ENCODE data around the gene KRTAP4-4. TPM values are rescaled to one million over a fixed set of nuclear protein-coding genes. Genes with fewer than 3 reads are reported as not detected.
"Not testable (repeated sequence)": the region's sequence is repeated elsewhere in the genome, so short reads cannot be mapped to it uniquely, and the experiment has no call there.

The KRTAP4-4 gene
- not detected in 2 replicates for total RNA-seq

DNA sequence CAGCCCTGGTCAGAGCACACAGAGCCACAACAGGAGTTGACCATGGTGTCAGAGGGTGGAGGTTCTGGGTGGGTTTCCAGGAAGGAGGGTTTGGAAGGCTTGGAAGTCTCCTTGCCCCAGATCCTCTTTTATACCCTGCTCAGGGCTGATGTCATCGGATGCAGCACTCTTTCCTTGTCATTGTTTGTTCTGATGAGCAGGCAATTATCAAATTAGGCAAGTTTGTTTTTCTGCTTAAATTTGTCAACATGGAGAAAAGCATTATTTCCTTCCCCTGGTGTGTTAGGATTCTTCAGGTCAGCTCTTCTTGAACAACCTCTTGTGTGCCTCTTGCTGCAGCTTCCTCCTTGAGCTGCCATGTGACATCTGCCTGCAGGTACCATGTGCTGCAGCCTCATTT lies at the start of gene KRTAP4-4:
KRTAP4-4 (minus strand) TSS at position 101 of the 400 bp plus-strand sequence; CDS start at position 44, 57 bp downstream.
- intact Hi-C loops (cut with micrococcal nuclease): no loop called here

DNA sequence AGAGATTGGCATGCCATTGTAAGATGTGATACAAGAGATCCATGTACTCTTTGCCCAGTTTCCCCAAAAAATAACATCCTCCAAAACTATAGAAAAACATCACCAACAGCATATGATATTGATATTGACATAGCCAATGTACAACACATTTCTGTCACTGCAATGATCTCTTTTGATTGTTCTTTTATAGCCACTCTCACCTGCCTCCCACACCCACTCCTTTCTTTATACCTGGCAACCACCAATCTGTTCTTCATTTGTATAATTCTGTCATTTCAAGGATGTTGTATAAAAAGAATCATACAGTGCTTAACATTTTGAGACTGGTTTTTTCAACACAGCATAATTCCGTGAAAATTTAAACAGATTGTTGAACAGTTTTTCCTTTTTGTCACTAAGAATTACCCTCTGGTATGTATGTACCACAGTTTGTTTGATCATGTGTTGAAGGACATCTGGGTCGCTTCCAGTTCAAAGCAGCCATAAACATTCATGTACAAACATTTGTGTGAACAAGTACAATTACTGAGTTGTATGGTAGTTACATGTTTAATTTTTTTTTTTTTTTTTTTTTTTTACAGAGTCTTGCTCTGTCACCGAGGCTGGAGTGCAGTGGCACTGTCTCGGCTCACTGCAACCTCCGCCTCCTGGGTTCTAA lies 39.0 kb upstream of the KRTAP4-4 start:
- intact Hi-C loops (cut with micrococcal nuclease): no loop called here

DNA sequence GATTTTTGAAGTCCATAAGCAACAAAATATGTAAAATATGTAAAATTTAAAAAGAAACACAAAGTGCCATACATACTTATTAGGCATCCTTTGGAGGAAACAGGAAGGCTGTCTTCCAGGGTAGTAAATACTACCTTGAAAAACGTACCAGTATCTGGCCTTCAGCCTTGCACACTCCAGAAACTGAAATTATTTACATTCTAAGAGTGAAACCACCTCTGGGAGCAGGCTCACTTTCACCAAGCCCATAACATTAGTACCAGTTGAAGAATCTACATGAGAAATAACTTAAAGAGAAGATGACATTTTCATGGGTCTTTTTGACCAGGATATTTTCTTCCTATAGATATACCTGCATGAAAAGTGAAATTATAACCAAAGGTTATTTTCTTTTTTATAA lies 35.5 kb upstream of the KRTAP4-4 start:
- intact Hi-C loops (cut with micrococcal nuclease): no loop called here

DNA sequence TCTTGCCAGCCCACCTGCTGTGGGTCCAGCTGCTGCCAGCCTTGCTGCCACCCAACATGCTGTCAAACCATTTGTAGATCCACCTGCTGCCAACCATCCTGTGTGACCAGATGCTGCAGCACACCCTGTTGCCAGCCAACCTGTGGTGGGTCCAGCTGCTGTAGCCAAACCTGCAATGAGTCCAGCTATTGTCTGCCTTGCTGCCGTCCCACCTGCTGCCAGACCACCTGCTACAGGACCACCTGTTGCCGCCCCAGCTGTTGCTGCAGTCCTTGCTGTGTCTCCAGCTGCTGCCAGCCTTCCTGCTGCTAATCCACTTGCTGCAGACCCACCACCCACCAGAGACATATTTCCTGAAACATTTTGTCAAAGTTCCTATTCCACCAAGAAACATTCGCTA lies 29.8 kb upstream of the KRTAP4-4 start:
- intact Hi-C loops (cut with micrococcal nuclease): no loop called here

DNA sequence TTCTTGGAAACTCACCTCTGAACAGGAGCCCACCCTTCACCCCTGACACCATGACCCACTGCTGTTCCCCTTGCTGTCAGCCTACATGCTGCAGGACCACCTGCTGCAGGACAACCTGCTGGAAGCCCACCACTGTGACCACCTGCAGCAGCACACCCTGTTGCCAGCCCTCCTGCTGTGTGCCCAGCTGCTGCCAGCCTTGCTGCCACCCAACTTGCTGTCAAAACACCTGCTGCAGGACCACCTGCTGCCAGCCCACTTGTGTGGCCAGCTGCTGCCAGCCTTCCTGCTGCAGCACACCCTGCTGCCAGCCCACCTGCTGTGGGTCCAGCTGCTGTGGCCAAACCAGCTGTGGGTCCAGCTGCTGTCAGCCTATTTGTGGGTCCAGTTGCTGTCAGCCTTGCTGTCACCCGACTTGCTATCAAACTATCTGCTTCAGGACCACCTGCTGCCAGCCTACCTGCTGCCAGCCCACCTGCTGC lies 29.3 kb upstream of the KRTAP4-4 start, which contains the start of gene KRTAP9-1:
KRTAP9-1 (plus strand) TSS at position 51 of the 482 bp plus-strand sequence; CDS start at position 51, 0 bp downstream.
- intact Hi-C loops (cut with micrococcal nuclease): not testable (repeated sequence)

DNA sequence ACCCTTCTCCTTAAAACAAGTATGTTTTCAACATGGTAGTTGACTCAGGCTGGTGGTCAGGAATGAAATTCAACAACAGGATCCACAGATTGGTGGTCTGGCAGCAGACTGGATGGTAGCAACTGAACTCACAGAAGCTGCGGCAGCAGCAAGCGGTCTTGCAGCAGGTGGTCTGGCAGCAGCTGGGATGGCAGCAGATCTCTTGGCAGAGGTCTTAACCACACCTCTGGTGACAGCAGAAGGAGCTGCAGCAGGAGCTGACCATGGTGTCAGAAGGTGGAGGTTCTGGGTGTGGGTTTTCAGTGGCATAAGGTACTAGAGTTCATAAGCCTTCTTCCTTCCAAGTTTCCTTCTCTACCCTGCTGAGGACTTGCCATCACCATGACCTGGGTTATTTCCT lies 26.3 kb upstream of the KRTAP4-4 start:
- intact Hi-C loops (cut with micrococcal nuclease): no loop called here

DNA sequence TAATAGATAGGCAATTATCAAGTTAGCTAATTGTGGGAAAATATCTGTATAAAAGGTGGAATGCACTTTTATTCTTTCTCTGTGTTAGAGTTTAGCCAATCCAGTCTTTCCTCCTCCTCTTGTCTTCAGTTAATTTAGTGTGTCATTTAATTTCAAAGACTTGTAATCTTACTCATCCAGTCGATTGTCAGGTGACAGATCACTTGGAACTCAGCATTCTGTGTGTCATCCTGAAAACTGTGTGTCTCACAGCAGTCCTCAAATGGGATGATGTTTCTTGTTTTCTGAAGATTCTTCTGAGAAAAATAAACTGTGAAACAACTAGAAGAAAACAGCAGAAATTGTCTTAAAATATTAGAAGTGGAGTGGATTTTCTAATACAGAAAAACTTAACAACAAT lies 24.5 kb upstream of the KRTAP4-4 start:
- intact Hi-C loops (cut with micrococcal nuclease): no loop called here

DNA sequence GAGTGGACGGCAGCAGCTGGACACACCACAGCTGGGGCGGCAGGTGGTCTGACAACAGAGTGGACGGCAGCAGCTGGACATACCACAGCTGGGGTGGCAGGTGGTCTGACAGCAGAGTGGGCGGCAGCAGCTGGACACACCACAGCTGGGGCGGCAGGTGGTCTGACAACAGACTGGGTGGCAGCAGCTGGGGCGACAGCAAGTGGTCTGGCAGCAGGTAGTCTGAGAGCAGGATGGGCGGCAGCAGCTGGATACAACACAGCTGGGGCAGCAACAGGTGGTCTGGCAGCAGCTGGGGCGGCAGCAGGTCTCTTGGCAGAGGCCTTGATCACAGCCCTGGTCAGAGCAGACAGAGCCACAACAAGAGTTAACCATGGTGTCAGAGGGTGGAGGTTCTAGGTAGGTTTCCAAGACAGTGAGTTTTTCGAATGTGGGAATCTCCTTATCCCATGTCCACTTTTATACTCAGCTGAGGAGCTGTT lies 24.0 kb upstream of the KRTAP4-4 start, which contains the start of gene KRTAP4-1:
KRTAP4-1 (minus strand) TSS at position 432 of the 482 bp plus-strand sequence; CDS start at position 375, 57 bp downstream.
- intact Hi-C loops (cut with micrococcal nuclease): no loop called here

DNA sequence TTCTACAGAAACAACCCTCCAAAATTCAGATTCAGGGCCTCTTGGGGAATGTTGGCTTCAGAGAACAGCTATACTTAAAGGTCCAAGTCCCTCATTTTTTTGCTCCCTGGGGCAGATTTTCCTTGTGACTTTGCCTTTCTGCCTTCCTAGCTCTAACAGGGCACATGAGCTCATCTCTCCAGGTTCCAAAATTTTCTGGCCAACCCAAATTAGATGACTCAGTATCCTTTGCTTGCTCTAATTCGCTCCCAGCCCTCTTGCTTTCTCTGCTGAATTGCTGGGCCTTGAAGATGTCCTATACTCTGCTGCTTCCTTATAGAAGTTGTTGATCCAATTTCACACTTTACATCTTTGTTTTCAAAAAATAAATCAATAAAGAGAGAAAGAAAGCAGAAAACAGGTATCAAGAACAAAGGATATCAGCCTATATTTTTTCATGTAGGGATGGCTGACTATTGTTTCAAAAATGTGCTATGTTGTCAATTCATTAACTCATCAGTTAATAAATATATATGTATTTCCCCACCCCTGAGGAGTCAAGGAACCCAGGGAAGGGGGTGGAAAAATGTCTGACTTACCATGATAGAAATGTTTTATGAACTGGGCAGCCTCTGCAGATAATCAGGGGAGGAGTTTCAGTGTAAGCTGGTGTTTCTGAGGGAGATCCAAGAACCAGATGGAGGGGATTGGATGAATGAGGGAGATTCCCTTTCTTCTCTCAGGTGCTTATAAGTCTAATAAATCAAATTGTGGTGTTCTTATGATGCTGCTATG lies 18.5 kb upstream of the KRTAP4-4 start:
- intact Hi-C loops (cut with micrococcal nuclease): no loop called here

DNA sequence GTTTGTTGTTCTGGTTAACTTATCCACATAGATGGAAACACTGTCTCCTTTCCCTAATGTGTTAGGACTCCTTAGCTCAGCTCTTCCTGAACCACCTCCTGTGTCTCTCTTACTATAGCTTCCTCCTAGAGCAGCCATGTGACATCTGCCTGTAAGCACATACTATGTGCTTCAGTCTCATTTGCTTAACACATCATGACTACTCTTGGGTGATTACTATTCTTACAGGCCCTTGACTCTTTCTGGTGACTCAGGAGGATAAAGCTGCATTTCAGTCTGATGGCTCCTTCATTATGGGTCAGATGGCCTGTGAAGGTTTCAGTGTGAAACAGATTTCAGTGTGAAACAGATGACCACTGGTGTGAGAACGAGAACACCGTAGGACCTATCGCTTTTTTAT lies 17.8 kb upstream of the KRTAP4-4 start:
- intact Hi-C loops (cut with micrococcal nuclease): no loop called here

DNA sequence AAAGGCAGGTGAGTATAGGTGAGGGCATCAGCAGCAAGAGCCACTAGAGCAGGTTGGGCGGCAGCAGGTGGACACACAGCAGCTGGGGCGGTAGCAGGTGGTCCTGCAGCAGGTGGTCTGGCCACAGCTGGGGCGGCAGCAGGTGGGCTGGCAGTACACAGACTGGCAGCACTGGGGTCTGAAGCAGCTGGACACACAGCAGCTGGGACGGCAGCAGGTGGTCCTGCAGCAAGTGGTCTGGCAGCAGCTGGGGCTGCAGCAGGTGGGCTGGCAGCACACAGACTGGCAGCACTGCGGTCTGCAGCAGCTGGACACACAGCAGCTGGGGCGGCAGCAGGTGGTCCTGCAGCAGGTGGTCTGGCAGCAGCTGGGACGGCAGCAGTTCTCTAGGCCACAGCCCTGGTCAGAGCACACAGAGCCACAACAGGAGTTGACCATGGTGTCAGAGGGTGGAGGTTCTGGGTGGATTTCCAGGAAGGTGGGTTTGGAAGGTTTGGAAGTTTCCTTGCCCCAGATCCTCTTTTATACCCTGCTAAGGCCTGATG lies 17.3 kb upstream of the KRTAP4-4 start, which contains the start of gene KRTAP4-2:
KRTAP4-2 (minus strand) TSS at position 495 of the 545 bp plus-strand sequence; CDS start at position 438, 57 bp downstream.
- intact Hi-C loops (cut with micrococcal nuclease): no loop called here

DNA sequence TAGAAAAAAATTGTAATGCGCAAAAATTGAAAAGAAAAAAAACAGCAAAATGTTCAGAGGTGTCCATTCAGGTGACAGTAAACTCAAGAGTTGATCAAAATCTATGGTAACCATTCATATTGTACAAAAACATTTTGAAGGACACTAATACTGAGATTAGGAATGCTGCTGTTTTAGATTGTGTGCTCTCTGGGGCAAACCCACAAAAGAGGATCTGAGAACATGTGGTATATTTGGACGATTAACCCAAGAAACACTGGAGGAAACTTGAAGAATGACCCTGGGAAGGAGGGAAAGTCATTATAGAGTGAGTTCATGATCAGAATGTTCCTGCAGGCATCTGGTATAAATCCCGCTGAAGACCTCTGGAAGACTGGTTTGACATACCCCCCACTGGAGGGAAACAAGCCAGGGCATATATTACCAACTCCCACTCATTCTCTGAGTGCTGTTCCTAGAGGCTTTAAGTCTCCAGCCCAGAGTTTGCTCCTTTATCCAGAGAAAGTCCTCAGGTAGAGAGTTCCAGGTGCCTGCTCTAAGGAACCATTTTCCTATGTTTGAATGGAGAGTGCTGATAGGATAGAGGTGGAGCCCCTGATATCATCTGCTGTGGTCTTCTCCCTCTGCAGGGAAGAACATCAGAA lies 16.3 kb upstream of the KRTAP4-4 start:
- intact Hi-C loops (cut with micrococcal nuclease): no loop called here

DNA sequence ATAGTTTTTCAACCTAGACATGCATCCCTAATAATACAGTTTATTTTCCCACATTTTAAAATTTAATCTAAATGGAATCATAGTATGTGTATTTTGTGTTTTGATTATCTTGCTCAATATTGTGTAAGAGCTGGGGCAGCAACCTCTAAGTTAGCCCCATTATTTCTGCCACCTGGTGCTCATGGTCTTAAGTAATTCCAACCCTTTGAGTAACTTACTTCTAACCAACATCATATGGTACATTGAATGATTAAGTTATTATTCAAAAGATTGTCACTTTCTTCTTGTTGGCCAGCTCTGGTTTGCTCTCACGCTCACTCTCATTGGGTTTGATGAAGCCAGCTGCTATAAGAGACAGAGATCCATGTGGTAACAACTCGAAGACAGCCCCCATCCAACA lies 11.3 kb upstream of the KRTAP4-4 start:
- intact Hi-C loops (cut with micrococcal nuclease): no loop called here

DNA sequence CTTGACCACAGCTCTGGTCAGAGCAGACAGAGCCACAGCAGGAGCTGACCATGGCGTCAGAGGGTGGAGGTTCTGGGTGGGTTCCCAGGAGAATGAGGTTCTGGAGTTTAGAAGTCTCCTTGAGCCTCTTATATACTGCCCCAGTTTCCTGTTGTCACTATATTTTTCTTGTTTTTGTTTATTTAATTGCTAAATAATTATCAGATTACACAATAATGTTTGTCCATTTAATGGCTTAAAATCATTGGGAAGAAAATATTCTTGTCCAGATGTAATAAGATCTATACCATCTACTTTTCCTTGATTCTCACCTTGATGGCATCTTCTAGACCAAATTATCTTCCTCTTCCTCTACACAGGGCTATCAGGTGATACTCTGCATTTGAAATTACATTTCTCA lies 7.6 kb upstream of the KRTAP4-4 start, which contains the start of gene KRTAP4-3:
KRTAP4-3 (minus strand) TSS at position 101 of the 400 bp plus-strand sequence; CDS start at position 52, 49 bp downstream.
- intact Hi-C loops (cut with micrococcal nuclease): no loop called here

DNA sequence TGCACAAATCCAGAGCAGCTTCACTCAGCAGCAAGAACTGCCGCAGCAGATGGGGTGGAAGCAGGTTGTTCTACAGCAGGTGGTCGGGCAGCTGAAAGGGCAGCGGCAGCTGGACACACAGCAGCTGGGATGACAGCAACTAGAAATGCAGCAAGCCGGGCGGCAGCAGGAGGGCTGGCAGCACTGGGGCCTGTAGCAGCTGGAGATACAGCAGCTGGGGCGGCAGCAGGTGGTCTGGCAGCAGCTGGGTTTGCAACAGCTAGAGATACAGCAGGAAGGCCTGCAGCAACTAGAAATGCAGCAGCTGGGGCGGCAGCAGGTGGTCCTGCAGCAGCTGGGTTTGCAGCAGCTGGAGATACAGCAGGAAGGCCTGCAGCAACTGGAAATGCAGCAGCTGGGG lies 7.0 kb upstream of the KRTAP4-4 start:
- intact Hi-C loops (cut with micrococcal nuclease): no loop called here

DNA sequence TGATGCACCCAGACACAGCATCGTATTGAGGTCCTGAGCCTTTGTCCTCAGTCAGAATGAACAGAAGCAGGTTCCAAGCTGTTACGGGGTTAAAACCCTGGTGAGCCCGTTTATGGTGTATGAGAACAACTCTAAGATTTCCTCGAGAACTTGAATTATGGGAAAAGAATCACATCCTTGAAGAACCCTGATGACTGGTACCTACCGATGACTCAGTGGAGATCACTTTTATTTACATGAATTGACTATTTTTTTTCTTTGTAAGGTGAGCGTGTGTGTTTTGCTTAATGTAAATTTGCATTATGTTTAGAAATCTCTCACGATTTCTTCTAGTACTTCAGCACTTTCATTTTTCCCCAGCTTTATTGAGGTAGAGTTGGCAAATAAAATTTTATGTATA lies 3.3 kb upstream of the KRTAP4-4 start:
- intact Hi-C loops (cut with micrococcal nuclease): no loop called here

DNA sequence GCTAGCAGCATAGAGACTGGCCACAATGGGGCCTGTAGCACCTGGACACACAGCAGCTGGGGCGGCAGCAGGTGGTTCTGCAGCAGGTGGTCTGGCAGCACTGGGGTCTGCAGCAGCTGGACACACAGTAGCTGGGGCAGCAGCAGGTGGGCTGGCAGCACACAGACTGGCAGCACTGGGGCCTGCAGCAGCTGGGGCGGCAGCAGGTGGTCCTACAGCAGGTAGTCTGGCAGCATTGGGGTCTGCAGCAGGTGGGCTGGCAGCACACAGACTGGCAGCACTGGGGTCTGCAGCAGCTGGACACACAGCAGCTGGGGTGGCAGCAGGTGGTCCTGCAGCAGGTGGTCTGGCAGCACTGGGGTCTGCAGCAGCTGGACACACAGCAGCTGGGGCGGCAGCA lies 358 bp downstream of the KRTAP4-4 start:
- intact Hi-C loops (cut with micrococcal nuclease): not testable (repeated sequence)

DNA sequence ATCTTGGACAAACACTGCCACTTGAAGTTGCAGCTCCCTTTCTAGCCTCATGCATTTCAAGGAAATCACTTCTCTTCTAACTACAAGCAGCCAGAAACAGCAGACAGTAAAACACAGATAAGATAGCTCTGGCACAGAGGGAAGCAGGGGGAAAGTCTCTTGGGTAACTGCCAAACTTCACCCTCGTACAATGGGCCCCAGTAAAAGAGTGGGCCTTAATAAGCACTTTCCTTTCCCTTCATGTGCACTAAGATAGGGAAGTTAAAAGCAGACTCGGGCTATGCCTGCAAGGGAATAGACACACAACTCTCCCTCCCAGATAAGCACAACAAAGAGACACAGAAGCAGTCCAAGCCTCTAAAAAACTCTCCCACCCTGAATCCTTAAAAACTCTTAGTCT lies 6.7 kb downstream of the KRTAP4-4 start:
- intact Hi-C loops (cut with micrococcal nuclease): no loop called here

DNA sequence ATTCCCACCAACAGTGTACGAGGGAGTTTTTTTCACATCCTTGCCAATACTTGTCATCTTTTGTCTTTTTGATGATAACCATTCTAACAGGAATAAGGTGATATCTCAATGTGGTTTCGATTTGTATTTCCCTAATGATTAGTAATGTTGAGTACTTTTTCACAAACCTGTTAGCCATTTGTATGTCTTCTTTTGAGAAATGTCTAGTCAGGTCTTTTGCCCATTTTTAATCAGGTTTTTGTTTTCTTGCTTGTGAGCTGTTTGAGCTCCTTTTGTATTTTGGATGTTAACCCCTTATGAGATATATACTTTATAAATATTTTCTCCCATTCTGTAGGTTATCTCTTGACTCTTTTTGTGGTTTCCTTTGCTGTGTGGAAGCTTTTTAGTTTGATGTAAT lies 9.0 kb downstream of the KRTAP4-4 start:
- intact Hi-C loops (cut with micrococcal nuclease): no loop called here

DNA sequence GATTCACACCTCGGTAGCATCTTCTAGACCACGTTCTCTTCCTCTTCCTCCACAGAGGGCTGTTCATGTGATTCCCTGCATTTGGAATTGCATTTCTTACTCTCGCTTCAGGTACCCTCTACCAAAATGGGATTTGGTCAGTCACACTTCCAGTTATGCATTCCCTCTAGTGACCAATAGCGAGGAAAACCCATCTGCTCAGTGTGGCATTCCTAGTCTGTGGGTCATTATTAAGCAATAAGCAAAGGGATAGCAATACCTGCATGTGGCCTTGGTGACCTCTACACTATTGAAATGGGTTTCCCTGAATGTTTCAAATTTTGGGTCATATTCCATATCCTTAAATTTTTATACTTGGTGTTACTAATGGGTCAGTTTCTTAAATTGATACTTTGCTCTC lies 10.5 kb downstream of the KRTAP4-4 start:
- intact Hi-C loops (cut with micrococcal nuclease): no loop called here

DNA sequence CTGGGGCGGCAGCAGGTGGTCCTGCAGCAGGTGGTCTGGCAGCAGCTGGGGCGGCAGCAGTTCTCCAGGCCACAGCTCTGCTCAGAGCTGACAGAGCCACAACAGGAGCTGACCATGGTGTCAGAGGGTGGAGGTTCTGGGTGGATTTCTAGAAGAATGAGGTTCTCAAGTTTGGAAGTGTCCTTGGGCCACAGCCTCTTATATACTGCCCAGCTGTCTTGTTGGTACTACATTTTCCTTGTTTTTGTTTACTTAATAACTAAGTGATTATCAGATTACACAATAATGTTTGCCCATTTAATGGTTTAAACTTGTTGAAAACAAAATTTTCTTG lies 10.9 kb downstream of the KRTAP4-4 start, which contains the start of gene KRTAP4-5:
KRTAP4-5 (minus strand) TSS at position 174 of the 334 bp plus-strand sequence; CDS start at position 116, 58 bp downstream.
- intact Hi-C loops (cut with micrococcal nuclease): no loop called here

All from T-helper 2 cell treated with Interferon-gamma antibody and Interleukin-4, amounts not matched to agents 100 ng/mL and 5 ng/mL, for 36 hours (primary cell).